ENCODE results near the gene HTRA3. TPM values are rescaled to one million over a fixed set of nuclear protein-coding genes. Genes with fewer than 3 reads are reported as not detected.

The HTRA3 gene
- total and polyA plus RNA-seq, 2 of the 8 experiments (the other 6 are each of a cell fraction or from before 2014, with no cell fraction given): 3.2 to 5.8 TPM

DNA sequence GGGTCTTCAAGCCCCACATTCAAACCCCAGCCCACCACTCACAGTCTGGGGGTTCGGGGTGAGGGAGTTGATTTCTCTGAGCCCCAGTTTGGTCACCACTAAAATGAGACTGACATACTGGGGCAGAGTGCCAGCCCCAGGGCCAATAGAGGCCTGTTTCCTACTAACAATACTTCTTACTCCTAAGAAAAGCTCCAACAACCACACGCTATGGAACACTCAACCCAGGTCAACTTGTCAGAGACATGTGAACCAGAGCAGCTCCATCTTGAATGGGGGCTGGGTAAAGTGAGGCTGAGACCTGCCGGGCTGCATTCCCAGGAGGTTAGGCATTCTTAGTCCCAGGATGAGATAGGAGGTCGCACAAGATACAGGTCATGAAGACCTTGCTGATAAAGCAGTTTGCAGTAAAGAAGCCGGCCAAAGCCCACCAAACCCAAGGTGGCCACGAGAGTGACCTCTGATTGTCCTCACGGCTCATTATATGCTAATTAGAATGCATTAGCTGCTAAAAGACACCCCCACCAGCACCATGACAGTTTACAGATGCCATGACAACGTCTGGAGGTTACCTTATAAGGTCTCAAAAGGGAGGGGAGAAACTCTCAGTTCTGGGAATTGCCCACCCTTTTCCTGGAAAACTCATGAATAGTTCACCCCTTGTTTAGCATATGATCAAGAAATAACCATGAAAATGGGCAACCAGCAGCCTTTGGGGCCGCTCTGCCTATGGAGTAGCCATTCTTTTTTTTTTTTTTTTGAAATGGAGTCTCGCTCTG lies 26.6 kb upstream of the HTRA3 start (continued):
- TF ChIP-seq SP1 (IDR thresholded peaks at IDR 0.05; ENCODE audit: low read depth, low read length) (no peak), RFX5 (IDR thresholded peaks at IDR 0.05; ENCODE audit: borderline replicate concordance, low read depth, low read length) (no peak), ASH2L (IDR thresholded peaks at IDR 0.05; ENCODE audit: low read length) (no peak), MAFK (IDR thresholded peaks at IDR 0.05; ENCODE audit: low read depth, low read length) (no peak)

Data from H1 (cell line).